GM19395 (cell line): Measurements from ENCODE around the gene TTLL11.
"Not testable (repeated sequence)": the region's sequence is repeated elsewhere in the genome, so short reads cannot be mapped to it uniquely, and the experiment has no call there.

Experiments
- ATAC-seq: cut with Tn5 transposase; IDR thresholded peaks from one replicate; pipeline ENCODE4 v1.9.1; 2021; ENCODE audit warnings: mild to moderate bottlenecking, moderate library complexity; ENCODE audit not compliant: unreplicated experiment

Gene TTLL11

DNA sequence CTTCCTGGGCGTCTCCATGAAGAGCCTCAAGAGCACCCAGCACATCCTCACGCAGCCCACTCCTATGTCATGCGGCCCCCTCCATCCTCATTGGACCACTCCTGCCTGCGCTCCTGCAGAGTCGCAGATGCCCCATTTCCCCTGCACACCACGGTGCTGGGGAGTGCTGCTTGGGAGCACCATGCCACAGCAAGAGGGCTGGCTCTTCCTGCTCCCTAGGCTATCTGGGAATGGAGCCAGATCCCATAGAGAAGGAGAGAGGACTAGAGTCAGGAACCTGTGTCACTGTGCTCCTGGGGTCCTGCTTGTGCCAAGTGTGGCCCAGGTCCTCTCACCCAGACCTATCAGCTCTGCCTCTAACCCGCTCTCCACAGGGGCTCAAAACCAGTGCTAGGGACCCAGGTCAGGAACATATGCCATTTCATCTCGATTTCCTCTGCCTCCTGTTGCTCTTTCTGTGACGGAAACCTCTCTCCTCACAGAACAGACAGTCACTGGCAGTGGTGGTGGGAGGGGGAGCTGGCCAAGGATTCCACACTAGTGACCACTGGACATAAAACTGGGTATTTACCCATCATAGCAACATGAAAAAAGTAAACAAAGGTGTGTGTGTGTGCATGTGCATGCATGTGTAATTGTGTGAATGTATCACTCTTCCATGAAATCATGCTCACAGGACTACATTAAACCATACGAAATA is 178.4 kb downstream of the TTLL11 start:
- ATAC-seq: no peak

DNA sequence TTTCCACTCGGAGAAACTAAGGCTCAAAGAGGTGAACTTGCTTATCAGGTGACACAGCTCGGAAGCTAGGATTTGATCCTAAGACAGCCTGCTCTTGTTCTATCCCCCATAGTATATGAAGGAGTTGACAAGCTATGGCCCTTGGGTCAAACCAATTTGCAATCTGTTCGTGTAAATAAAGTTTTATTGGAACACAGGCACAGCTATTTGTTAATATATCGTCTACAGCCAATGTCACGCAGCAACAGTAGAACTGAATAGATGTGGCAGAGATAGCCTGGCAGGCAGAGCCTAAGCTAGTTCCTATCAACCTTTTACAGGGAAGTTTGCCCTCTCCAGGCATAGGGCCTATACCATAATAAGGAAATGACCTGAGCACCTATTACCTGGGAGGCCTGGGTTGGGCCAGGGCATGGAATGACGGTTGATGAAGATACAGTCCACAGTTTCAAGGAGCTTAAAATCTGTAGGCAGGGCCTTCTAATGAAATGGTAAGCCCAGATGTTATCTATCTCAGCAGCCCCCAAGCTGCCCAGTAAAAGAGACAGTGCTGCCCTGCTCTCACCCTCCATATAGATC is 179.0 kb downstream of the TTLL11 start:
- ATAC-seq: no peak

DNA sequence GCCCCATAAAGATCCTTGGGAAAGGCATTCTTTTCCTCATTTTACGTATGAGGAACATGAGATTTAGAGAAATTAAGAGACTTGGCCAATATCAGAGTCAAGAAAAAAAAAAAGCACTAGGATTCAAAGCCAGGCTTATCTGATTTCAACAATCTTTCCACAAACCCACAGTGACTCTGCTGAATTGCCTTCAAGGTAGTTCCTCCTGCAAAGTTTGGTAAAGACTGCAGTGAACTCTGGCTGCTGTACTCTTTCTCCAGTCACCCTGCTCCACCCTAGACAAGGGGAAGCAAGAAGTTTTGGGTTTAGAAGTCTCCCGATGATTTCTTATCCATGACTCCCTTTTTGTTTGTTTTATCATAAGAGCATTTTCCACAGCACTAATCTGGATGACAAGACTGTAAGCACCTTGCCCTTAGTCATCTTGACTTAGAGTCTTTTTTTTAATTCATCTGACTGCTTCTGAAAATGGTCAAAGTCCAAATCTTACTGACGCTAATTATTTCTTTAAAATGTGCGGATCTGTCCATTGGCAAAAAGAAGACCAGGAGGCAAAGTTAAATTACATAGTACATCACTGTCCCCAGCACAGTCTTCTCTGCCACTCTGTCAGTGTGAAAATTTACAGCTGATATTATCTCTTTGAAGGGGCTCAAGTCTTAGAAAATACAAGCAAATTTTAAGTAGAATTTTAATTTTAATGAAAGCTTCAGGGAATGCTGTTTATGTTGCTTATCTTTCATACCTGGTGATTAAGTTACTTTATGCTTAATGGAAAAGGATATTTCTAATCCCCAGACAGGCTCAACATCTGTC is 180.1 kb downstream of the TTLL11 start:
- no peak for ATAC-seq

DNA sequence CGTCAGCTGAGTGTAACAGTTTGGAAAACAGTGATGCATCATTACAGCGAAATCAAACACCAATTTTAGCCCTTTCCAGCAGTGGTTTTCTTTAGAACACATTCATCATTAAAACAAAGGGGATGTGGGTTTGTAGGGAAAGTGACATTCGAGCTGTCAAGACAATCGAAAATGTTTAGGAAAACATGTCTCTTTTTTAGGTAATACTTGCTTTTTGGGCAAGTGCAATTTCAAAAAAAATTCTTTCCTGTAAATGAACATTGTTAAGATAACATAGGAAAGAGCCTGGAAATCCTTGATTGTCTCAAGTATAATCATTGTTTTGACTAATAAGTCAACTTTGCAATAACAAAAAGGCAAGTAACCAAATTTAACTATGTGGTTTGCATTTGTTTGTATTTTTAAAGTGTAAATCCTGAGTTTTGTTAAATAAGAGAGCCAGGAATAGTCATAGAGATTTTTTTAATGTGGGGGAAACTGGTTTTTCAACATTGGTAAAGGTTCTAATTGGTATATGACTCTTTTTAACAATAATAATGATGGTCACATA is 182.5 kb downstream of the TTLL11 start:
- ATAC-seq: no peak

DNA sequence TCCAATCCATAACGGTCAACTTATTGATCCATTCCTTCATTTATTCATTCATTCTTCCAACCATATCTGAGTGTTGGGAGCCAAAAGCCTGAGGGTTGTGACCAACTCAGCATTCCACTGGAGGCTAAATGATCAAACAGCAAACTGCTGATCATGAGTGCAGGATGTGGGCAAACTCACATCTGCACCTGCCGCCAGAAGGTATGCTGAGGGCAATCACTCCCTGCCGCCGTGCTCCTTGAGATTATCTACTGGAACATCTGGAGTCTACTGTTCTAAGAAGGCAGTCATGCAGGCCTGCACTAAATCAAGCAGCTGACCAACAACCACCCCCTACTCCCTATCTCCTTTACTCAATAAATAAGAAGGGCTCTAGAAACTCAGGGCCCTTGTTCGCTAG is 184.0 kb downstream of the TTLL11 start:
- ATAC-seq: no peak

DNA sequence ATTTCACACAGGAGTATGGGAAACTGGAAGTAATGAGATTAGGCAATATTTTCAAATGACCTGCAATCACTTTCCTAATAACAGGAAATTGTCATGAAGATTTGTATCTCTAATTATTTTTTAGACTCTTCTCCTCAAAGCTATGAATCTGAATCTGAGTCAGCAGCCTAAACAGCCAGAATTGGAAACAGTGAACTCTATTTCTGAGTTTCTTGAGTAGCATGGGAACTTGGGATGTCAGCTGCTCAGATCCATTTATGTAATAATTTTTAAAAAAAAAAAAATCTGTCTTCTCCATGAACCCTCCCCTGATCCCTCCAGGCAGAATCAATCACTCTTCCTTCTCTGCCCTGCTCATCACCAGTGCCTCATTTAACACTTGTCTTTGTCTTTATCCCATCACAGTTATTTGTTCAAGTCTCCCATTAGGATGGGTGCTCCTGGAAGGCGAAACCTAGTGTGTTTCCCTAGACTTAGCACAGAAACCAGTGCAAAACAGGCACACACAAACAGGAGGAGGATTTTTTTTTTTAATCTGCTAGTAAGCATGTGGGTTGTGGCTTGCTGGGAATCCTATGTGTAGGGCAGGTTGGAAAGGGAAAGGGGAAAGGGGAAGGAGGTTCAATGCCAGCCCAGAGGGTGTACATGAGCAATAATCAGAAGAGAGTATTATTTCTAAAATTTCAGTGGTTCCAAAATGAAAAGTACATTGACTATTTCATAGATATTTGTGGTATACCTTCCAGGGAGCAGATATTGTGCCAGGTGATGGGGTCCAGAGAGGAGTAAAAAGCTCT is 186.8 kb downstream of the TTLL11 start:
- no peak for ATAC-seq

DNA sequence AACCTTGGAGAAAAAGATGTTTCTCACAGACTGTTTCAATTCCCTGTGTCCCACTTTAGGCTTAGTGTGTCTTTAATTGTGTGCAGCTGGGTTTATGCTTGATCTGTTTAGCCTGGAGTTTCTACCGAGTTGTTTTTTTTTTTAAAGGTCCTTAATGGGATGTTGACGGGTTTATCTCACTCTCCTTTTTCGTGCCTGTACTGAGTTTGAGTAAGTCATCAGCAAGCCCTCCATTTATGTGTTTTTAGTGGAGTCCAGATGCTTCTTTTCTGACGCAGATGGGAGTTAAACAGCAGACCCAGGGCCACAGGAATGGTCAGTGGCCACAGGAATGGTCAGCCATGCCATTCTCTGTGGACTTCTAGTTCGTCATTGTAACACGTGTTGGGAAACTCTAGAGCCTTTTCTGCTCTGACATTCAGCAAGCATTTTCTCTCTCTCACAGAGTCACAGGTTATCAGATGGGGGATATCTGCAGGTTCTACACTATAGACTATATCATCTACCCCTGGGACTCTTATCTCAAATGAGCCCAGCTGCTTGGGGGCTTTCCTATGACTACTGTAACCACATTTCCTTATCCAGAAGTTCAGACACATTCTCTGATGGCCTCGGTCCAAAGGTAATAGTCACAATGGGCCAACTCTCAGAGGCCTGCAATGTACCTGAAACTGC is 190.5 kb downstream of the TTLL11 start:
- no peak for ATAC-seq

DNA sequence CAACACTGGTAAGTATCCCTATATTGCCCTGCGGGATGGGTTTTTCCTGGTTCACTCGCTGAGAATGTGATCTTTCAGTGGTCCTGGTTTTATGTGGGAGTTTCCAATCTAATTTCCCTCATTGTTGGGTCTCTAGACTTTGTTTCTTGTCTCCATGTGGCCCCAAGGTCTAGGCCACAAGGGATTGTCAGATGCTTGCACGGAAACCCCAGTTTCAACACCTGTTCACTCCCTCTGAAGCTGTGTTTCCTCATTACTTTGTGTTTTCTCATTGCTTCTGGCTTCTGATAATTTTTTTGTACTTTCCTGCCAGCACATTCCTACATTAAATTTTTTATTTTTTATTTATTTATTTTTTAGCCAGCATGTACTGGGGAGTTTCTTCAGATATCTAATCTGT is 191.5 kb downstream of the TTLL11 start:
- no peak for ATAC-seq

DNA sequence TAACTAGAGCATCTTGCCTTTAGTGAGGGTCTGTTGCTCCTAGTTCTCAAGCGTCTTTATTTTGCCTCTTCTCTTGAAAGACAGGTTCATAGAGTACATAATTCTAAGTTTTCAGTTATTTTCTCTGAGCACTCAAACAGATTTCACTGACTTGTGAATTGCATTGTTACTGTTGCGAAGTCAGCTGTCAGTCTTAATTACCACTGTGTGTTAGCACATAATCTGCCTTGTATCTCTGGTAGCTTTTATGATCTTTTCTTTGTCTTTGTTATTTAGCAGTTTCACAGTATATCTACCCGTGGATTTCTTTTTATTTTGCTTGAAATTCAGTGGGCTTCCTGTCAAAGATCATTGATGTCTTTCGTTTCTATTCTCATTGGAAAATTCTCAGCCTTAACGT is 192.9 kb downstream of the TTLL11 start:
- no peak for ATAC-seq

DNA sequence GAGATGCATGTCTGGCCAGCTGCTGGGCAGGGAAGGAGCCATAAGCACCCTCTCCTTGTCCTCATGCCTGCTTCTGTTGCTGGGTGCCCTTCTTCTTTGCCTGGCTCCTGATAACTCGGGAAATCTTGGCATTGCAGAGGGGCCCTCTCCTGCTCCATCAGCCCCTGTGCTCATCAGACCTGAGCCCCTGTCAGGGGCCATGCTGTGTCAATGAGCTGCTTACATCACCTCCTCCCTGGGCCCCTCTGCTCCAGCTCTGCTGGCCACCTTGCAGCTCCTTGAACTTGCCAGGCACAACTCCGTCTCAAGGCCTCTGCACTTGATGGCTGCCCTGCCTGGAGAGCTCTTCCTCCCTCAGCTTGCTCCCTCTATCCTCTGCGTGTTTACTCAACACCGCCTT is 194.3 kb downstream of the TTLL11 start:
- ATAC-seq: no peak

DNA sequence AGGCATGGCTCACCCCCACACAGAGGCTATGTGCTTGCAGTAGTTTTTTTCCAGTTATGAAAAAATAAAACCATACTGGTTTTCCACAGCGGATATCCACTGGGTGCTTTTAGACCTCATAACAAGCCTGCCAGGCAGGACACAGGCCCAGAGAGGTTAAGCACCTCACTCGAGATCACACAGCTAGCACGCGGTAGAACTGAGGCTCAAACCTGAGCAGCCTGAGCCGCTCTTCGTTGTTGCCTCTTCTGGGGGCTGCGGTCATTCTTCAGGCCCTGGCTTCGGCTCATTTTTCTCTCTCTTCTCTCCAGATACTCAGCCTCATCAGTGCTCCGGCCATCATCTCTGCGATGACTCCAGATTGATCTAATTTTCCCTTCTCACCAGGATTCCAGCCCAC is 196.0 kb downstream of the TTLL11 start:
- no peak for ATAC-seq

DNA sequence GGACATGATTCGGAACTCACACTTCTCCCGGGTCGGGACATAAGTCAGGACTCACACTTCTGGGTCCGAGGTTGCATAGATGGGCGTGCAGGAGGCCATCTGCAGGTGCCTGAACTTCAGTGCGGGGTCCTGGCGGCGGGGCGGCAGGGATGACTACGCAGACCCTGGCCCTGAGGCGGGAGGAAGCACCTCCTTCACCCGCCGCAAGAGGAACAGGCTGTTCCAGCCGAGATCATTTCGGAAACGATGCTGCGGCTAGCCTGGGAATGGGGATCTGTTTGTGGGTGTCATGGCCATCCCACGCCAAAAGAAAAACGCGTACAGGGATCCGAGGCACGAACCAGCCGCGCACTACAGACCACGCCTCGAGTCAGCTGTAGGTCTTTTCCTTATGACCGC is 196.6 kb downstream of the TTLL11 start:
- ATAC-seq: no peak

DNA sequence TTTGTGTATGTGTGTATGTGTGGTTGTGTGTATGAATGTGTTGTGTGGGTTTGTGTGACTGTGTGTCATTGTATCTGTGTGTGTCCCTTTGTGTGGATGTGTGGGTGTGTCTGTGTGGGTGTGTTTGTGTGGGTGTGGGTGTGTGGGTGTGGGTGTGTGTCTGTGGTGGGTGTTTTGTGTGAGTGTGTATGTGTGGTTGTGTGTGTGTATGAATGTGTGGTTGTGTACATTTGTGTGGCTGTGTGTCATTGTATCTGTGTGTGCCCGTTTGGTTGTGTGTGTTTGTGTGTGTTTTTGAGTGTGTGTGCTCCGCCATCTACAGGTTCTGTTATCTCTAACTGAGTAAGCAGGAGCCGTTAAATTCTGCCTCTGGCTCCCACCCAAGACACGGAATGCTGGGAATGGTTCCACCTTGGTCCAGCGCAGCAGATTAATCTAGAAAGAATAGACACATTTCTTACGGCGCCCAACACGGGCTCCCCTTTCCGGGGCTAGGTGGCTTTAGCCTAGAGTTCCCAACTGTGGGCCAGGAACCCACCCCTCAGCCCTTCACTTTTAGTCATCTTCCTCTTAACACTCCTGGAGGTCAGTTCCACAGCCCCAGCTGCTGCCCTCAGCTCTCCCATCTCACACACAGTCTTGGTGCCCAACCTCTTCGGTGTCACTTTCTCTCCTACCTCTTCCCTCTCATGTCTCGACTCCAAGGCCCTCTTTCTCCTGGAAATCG is 197.1 kb downstream of the TTLL11 start:
- ATAC-seq: no peak

DNA sequence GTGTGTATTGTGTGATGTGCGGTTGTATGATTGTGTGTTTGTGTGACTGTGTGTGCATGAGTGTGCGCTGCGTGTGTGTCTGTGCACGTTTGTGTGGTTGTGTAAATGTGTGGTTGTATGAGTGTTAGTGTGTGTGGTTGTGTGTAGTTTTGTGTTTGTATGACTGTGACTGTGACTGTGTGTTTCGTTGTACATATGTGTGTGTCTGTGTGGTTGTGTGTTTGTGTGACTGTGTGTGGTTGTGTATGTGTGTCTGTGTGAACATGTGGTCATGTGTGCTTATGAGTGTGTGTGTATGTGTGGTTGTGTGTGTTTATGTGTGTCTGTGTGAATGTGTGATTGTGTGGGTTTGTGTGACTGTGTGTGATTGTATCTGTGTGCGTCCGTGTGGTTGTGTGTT is 197.8 kb downstream of the TTLL11 start:
- no peak for ATAC-seq

DNA sequence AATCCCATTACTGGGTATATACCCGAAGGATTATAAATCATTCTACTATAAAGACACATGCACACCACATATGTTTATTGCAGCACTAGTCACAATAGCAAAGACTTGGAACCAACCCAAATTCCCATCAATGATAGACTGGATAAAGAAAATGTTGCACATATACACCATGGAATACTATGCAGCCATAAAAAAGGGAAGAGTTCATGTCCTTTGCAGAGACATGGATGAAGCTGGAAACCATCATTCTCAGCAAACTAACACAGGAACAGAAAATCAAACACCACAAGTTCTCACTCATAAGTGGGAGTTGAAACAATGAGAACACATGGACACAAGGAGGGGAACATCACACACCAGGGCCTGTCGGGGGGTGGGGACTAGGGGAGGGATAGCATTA is 198.7 kb downstream of the TTLL11 start:
- ATAC-seq: not testable (repeated sequence)

DNA sequence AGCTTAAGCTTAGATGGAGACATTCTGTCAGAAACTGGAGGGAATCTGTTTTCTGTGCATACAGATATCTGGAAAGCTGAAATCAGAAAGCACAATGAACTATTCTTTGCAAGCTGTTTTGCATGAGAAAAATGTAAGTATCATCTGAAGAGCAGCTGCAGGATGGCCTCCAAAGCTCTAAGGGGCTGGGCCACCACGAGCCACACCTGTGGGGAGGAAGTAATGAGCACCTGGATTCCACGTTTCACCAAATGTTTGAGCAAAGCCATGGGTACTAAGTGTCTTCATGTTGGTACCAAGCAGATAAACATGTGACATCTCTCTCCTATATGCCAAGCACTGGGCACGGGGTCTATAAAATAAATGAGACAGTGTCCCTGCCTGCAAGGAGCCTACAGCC is 199.3 kb downstream of the TTLL11 start:
- ATAC-seq: no peak

DNA sequence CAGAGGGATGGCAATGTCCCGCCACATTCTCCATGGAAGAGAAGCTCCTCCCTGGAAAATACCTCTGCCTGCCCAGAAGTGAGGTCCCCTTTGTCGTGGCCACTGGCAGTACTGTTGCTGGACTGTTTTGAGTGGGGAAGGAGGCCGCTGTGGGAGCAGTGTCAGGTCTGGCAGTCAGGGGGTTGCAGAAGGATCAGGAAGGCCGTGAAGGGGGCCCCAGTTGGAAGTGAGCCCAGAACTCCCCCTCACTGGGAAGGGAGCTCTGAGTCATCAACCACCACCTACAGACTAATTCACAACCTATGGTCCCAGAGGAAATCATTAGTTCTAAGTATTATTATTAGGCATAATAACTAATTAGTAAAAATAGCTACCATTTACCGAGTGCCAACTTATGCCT is 200.4 kb downstream of the TTLL11 start:
- no peak for ATAC-seq

DNA sequence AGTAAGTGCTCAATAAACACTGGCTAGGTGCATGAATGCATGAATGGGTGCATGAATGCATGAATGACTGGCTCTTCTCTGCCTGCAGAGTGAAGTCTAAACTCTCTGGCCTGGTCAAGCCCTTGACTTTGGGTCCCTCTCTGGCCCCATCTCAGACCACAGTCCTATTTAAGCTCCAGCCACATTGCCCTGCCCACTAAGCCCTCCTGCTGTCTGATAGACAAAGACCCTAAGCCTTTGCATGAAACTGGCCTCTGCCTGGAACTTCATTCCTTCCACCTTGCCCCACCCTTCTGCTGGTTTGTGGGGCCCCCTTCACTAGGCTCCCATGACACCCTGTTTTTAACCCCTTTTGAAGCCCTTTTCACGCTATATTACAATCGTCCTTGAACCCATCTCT is 202.4 kb downstream of the TTLL11 start:
- ATAC-seq: no peak

DNA sequence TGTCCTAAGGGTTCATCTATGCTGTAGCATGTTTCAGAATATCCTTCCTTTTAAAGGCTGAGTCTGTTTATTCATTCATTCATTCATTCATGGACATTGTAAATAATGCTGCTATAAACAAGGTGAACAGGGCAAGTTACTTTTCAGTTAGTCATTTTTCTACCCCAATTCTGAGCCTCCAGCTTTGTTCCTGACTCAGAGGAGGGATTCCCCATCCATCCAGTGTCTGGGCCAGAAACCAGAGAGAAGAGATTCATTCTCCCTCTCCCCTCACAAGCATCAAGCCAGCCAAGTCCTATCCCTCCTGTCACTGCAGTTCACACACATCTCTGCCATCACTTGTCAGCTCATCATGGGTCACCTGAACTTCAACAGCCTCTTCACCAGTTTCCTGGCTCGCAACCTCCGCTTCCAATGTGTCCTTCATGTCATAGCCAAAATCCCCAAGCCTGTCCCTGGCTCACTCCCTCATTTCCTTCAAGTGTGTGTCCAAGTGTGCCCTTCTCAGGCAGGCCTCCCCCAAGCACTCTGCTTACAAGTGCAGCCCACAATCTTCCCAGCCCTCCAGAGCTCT is 203.0 kb downstream of the TTLL11 start:
- ATAC-seq: no peak

DNA sequence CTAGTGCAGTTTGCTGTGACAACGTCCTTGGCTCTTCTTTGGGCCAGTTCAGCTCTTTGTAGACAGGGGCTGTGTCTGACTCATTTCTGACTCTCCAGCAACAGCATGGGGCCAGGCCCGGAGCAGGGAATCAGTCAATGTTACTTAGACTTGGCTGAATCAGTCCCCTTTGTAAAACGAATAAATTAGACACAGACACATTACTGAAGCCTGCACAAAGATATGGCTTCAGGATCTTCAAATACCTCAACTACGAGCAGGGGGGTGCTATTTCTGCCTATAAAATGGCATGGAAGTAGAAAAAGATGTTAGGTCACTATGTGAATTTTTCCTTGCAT is 204.7 kb downstream of the TTLL11 start:
- no peak for ATAC-seq
